Endothelial cell of umbilical vein (primary cell): ENCODE results near the gene ISL2. TPM values are rescaled to one million over a fixed set of nuclear protein-coding genes. Genes with fewer than 3 reads are reported as not detected.

Experiments used
- BruUV-seq: library from RNA; stranded (reverse); fragments of 400-500 nt; replicated peaks from 2 replicates; lab custom pipeline; 2021; lab: Mats Ljungman, UMichigan
- CTCF ChIA-PET: fragments of 300-600, 350-600 bp; sonication (Branson Sonifier 250); formaldehyde crosslinking; loops from one replicate; lab custom pipeline; 2021; ENCODE audit warnings: antibody characterized with exemption, inconsistent platforms; lab: Charles Lee
- POLR2A ChIA-PET: fragments of 300-600, 350-600 bp; sonication (Branson Sonifier 250); formaldehyde crosslinking; loops from one replicate; lab custom pipeline; 2021; ENCODE audit warnings: antibody characterized with exemption, inconsistent platforms; lab: Charles Lee
- DNase-seq: peaks from one replicate; pipeline ENCODE4 v3.0.0-alpha.2; 2011; ENCODE audit warnings: low read depth, low spot score
- FAIRE-seq: peaks from 2 replicates; lab custom pipeline; 2011; peaks lifted over from hg19 to GRCh38; lab: Jason Lieb, UNC
- H2AFZ ChIP-seq: 2 replicates; pipeline ENCODE4 v1.6.0; 2012; ENCODE audit warnings: low read depth, low read length, control low read depth, inconsistent platforms
- H3K27ac ChIP-seq: 2 replicates; pipeline ENCODE4 v1.5.1; 2011; ENCODE audit warnings: low read depth, mild to moderate bottlenecking, control low read depth, low read length, moderate library complexity; ENCODE audit not compliant: insufficient read depth
- H3K27me3 ChIP-seq, 2 experiments: 2 replicates each; pipeline versions ENCODE4 v1.6.0 to v1.6.1; 2011; ENCODE audit warnings: low read length in 2 of 2, mixed read lengths in 1 of 2; ENCODE audit not compliant: control insufficient read depth in 2 of 2, insufficient read depth in 2 of 2
- H3K36me3 ChIP-seq, 2 experiments: 2 replicates in 1 of 2; 3 replicates in 1 of 2; pipeline ENCODE4 v1.5.1; 2011; ENCODE audit warnings: low read length in 2 of 2, mild to moderate bottlenecking in 1 of 2, moderate library complexity in 1 of 2; ENCODE audit not compliant: control insufficient read depth in 2 of 2, insufficient read depth in 2 of 2; ENCODE audit errors: extremely low read depth in 1 of 2
- H3K4me1 ChIP-seq: 3 replicates; pipeline ENCODE4 v1.5.1; 2011; ENCODE audit warnings: mild to moderate bottlenecking, low read length; ENCODE audit not compliant: control insufficient read depth, insufficient read depth; ENCODE audit errors: extremely low read depth
- H3K4me2 ChIP-seq: 2 replicates; pipeline ENCODE4 v1.6.1; 2011; ENCODE audit warnings: low read length, control low read depth, mixed read lengths; ENCODE audit not compliant: insufficient read depth
- H3K4me3 ChIP-seq, 3 experiments: fragments of 200-600 bp in 1 of 3; sonication (generic), shearing (Covaris generic) in 1 of 3; replicated peaks in 1 of 3; 2 replicates each; pipeline ENCODE4 v1.5.1; 2011 to 2016; ENCODE audit warnings: control low read depth in 3 of 3, low read length in 3 of 3, mild to moderate bottlenecking in 2 of 3, inconsistent platforms in 1 of 3, low read depth in 1 of 3, moderate library complexity in 1 of 3; ENCODE audit not compliant: insufficient read depth in 1 of 3
- H3K79me2 ChIP-seq: 2 replicates; pipeline ENCODE4 v1.6.0; 2012; ENCODE audit warnings: low read length, inconsistent platforms; ENCODE audit not compliant: control insufficient read depth, insufficient read depth
- H3K9ac ChIP-seq: replicated peaks from 2 replicates; pipeline ENCODE3; 2011; ENCODE audit warnings: low read length, control low read depth; ENCODE audit not compliant: insufficient read depth; ENCODE audit errors: extremely low read depth
- H3K9me1 ChIP-seq: replicated peaks from 3 replicates; pipeline ENCODE4 v1.6.0; 2011; ENCODE audit warnings: mild to moderate bottlenecking, low read length; ENCODE audit not compliant: control insufficient read depth, insufficient read depth; ENCODE audit errors: extremely low read depth
- H3K9me3 ChIP-seq: replicated peaks from 2 replicates; pipeline ENCODE4 v1.5.1; 2012; ENCODE audit warnings: low read length, inconsistent platforms; ENCODE audit not compliant: control insufficient read depth, insufficient read depth
- H4K20me1 ChIP-seq: replicated peaks from 2 replicates; pipeline ENCODE3; 2011; ENCODE audit warnings: mild to moderate bottlenecking, low read length; ENCODE audit not compliant: control insufficient read depth, insufficient read depth; ENCODE audit errors: extremely low read depth
- CTCF ChIP-seq, 2 donors: IDR thresholded peaks; 1 replicate in 1 of 2; 2 replicates in 1 of 2; pipeline ENCODE4 v1.5.1; 2011; ENCODE audit warnings: low read length in 2 of 2, mild to moderate bottlenecking in 2 of 2, moderate library complexity in 2 of 2, control low read depth in 1 of 2, inconsistent platforms in 1 of 2, low read depth in 1 of 2; ENCODE audit not compliant: insufficient read depth in 1 of 2; ENCODE audit errors: extremely low read depth in 1 of 2
- EZH2 ChIP-seq: IDR thresholded peaks from 2 replicates; pipeline ENCODE4 v1.6.1; 2012; ENCODE audit warnings: borderline replicate concordance, low read depth, mild to moderate bottlenecking, moderate library complexity, low read length, inconsistent platforms; ENCODE audit not compliant: severe bottlenecking
- FOS ChIP-seq: IDR thresholded peaks from 2 replicates; pipeline ENCODE4 v1.6.1; 2011; ENCODE audit warnings: mild to moderate bottlenecking, low read length, moderate library complexity, borderline replicate concordance; ENCODE audit not compliant: insufficient read depth
- GATA2 ChIP-seq: IDR thresholded peaks from 2 replicates; pipeline ENCODE4 v1.7.0; 2011; ENCODE audit warnings: low read depth, mild to moderate bottlenecking, moderate library complexity, mixed read lengths, low read length; ENCODE audit not compliant: insufficient read length, insufficient read depth
- JUN ChIP-seq: IDR thresholded peaks from 2 replicates; pipeline ENCODE4 v1.6.1; 2011; ENCODE audit warnings: borderline replicate concordance, low read depth; ENCODE audit not compliant: insufficient read length, insufficient read depth
- MAX ChIP-seq: IDR thresholded peaks from 2 replicates; pipeline ENCODE4 v1.6.1; 2011; ENCODE audit not compliant: insufficient read depth, insufficient read length
- MYC ChIP-seq: IDR thresholded peaks from one replicate; pipeline ENCODE4 v1.6.1; 2011; ENCODE audit warnings: mild to moderate bottlenecking, low read depth, low read length
- POLR2A ChIP-seq: IDR thresholded peaks from 2 replicates; pipeline ENCODE4 v1.6.1; 2012; ENCODE audit warnings: low read depth, mild to moderate bottlenecking, control low read depth, low read length
- POLR2AphosphoS5 ChIP-seq: IDR thresholded peaks from 2 replicates; pipeline ENCODE4 v1.6.1; 2012; ENCODE audit warnings: low read depth, mild to moderate bottlenecking, control low read depth, low read length, moderate library complexity; ENCODE audit not compliant: insufficient read depth
- dilution Hi-C: fragments of 300-500 bp; cut with MboI; formaldehyde crosslinking; loops from one replicate; pipeline ENCODE4 v1.15.0; 2019; ENCODE audit warnings: low sequenced_read_pairs; ENCODE audit not compliant: extremely low pct_ligation_motif_present
- intact Hi-C: fragments of 100-400 bp; cut with micrococcal nuclease; formaldehyde crosslinking; loops from one replicate; pipeline ENCODE4 v1.10.0; 2022
- polyA plus RNA-seq, 4 experiments: library from polyadenylated mRNA; depleted of rRNA in 3 of 4; stranded (reverse) in 3 of 4; unstranded in 1 of 4; fragments of >200 nt; gene quantifications; 2 replicates each; pipeline versions ENCODE4 v1.2.1 to v1.2.3, GENCODE V29; 2011 to 2012; ENCODE audit warnings: missing spikeins in 1 of 4
- total RNA-seq: library from RNA; stranded (reverse); gene quantifications from 2 replicates; pipeline ENCODE4 v1.2.3, GENCODE V29; 2021

The ISL2 gene
- total and polyA plus RNA-seq, 2 donors (not counting 3 experiments of a cell fraction or from before 2014, with no cell fraction given): 0.10 TPM; not detected in 1

- Histone ChIP-seq H3K27me3 (no peaks in the 10 kb centered on the region), H3K79me2 (peaks cover 7% of the 10 kb centered on the region), H4K20me1 (no peaks in the 10 kb centered on the region), H2AFZ (no peak overlapping the region), H3K9me1 (no peaks in the 10 kb centered on the region), H3K9ac (no peak overlapping the region), H3K4me3 (no peak overlapping the region), H3K36me3 (peaks cover 3 to 4% of the 10 kb centered on the region in 2 experiments), H3K27ac (no peak overlapping the region), H3K4me2 (no peak overlapping the region), H3K9me3 (no peaks in the 10 kb centered on the region), H3K4me1 (peaks cover 12% of the 10 kb centered on the region)
- ChIA-PET POLR2A (no interaction called here), CTCF (interaction anchor here (0.9 to 1.7 kb wide), 6 partner anchors 9 to 40 kb away, joined by 3 to 7 read pairs (median 4); no protein-coding TSS in a partner anchor)
- FAIRE-seq (no peak), DNase-seq (no peak)
- no TSS peak for BruUV-seq
- TF ChIP-seq MYC (no peak), MAX (no peak), CTCF (IDR thresholded peaks at IDR 0.05; ENCODE audit: extremely low read depth in 1 of 2, insufficient read depth in 1 of 2, low read depth in 1 of 2, low read length in 2 of 2) (no peak), EZH2 (no peak), FOS (no peak), JUN (no peak), GATA2 (no peak), POLR2A (no peak), POLR2AphosphoS5 (no peak)
- dilution Hi-C loops: no loop called here
- intact Hi-C loops: loop anchor here (10.0 kb wide), 1 partner anchor 55 kb away; no protein-coding TSS in a partner anchor
These were observed 47.0 kb upstream of the ISL2 start for GRCh38 chr15:76289582-76289981.
